HG02763 (cell line): Measurements from ENCODE around the gene PJVK.
"Not testable (repeated sequence)": the region's sequence is repeated elsewhere in the genome, so short reads cannot be mapped to it uniquely, and the experiment has no call there.

Experiments used
- ATAC-seq: cut with Tn5 transposase; IDR thresholded peaks from one replicate; pipeline ENCODE4 v1.9.1; 2021; ENCODE audit warnings: mild to moderate bottlenecking, moderate library complexity; ENCODE audit not compliant: unreplicated experiment

The PJVK gene, protein sequence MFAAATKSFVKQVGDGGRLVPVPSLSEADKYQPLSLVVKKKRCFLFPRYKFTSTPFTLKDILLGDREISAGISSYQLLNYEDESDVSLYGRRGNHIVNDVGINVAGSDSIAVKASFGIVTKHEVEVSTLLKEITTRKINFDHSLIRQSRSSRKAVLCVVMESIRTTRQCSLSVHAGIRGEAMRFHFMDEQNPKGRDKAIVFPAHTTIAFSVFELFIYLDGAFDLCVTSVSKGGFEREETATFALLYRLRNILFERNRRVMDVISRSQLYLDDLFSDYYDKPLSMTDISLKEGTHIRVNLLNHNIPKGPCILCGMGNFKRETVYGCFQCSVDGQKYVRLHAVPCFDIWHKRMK

DNA sequence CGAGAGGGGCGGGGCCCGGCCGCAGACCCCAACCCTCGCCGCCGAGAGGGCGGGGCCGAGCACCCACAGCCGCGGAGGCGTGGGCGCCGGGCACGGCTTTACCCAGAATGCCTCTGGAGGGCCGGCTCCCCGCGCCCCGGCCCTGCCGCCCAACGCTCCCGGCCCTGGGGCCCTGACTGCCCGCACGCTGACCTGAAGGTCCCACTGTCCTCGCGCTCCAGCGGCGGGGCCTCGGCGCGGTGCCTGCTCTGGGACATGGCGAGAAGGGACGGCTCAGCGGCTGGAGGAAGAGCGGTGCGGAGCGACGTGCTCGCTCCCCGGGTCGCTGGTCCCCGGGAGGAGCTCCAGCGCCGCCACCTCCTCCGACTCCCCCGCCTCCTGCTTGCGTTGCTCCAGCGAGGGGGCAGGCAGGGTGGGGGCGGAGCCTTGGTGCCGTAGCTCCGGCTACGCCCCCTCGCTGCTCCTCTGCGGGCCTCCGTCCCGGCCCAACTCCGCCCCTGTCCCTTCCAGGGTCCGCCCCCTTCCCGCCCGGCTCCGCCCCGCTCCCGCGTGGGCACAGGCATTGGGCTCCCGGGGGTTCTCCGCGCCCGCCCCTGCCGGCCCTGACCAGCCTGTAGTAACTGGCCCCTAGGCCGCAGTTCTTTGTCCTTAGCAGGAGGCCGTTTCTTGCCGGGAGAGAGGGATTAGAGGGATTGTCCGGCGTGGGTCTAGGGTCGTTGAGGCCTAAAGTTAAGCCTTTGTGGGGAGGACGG lies at the start of gene PJVK, which contains the start of gene PRKRA:
PJVK (plus strand) TSS at position 605 of the 752 bp plus-strand sequence. CDS start 2,032 bp downstream, outside the sequence.
PRKRA (minus strand) TSS at position 402 of the 752 bp plus-strand sequence; CDS start at position 257, 145 bp downstream.
- ATAC-seq, result peak; percentile 83

DNA sequence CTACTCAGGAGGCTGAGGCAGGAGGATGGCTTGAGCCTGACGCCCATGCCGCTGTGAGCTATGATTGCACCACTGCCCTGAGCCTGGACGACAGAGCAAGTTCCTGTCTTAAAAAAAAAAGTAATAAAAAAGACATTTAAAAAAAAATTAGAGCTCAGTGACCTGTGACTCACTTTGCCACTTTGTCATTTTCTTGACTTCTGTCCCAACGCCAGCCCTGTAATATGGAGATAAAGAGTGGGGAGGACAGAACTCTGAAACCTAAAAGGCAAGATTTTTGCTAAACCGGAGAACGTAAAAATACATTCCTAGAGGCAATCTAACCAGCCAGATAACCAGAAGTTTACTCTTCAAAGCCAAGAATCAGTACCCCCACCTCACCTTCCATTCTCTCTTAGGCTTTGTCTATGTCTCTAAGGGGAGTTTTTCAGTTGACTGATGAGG lies 49.2 kb upstream of the PJVK start:
- no peak for ATAC-seq

DNA sequence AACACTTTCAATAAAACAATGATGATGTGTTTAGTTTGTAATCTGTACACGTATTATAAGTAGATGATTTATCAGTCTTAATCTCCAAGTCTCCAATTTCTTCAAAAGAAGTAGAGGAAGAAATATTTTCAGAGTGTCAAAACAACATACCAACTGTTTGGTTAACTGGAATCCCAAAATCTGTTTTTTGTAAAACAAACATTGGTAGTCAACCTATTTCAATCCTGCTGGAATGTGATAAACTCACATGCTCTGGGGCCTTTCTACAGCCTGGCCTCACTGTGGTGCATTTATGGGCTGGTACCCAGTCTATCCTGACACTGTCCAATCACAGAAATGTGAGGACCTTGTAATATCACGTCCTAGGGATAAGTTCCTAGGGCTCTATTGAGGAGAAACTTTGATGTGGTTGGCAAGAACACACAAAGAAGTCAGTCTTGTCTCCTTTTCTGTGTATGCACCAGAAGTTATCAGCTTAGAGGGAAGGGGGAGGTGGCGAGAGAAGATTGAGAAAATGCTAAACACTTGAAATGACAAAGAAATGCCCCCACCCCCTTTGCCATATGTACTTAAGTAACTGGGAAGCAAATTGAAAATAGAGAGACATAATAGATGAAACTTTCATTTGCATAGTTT lies 47.4 kb upstream of the PJVK start:
- peak; percentile 28 for ATAC-seq

DNA sequence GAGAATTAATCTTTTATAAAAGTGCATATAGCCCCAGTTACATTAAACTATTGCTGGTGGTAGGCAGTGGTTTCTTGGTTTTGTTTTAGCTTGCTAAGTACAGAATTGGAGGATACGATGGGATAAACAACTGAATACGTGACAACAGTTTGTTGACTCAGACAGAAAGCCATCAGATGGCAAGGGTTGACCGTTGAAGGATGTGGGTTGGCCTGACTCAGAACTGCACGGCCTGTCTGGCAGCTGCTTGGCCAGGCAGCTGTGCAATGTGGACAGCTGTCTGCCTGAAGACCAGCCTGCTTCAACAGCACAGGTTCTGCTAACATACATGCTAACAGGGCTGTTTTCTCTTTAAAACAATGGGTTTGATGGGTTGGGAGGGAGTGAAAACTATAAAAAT lies 46.8 kb upstream of the PJVK start:
- peak; percentile 100 for ATAC-seq

DNA sequence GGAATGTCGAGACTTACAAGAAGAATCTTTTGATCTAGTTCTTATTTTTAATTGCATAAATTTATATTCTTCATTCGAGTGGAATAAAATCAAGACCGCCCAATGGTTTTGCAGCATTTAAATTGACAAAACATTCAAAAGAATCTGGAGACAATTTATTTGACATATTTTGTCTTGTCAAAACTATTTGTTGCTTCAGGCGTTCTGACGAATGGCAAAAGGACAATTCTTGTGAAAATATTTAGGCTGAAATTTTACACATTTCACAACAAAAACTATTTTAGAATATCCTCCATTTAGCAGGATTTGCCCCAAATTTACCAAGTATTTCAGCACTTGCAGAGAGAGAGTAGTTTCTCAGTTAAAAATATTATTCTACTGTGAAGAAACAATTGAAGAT lies 41.9 kb upstream of the PJVK start:
- ATAC-seq, result no peak

DNA sequence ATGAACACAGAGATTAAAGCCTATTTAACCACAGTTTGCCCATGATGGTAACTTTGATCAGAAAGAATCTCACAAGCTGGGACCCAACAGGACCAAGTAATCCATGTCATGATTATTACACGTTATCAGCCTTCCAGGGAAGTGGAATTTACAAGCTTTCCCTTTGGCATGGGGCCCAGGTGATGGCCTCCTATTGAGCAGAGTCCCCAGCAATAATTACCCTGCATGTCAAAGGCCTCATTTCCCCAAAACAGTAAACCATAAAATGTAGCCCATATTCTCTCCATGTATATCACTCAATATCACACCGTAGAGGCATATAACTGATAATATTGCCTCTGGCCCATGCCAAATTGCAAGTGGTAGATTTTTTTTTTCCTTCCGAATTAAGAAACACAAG lies 39.1 kb upstream of the PJVK start:
- ATAC-seq, result no peak

DNA sequence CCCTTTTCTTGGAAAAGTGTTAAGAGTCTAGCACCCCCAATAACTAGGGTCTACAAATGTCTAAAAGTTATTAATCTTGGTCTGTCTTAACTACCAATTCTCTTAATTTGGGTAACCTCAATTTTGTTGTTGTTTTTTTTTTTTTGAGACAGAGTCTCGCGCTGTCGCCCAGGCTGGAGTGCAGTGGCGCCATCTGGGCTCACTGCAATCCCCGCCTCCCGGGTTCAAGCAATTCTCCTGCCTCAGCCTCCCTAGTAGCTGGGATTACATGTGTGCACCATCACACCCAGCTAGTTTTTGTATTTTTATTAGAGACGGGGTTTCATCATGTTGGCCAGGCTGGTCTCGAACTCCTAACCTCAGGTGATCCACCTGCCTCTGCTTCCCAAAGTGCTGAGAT lies 38.7 kb upstream of the PJVK start:
- ATAC-seq, result not testable (repeated sequence)

DNA sequence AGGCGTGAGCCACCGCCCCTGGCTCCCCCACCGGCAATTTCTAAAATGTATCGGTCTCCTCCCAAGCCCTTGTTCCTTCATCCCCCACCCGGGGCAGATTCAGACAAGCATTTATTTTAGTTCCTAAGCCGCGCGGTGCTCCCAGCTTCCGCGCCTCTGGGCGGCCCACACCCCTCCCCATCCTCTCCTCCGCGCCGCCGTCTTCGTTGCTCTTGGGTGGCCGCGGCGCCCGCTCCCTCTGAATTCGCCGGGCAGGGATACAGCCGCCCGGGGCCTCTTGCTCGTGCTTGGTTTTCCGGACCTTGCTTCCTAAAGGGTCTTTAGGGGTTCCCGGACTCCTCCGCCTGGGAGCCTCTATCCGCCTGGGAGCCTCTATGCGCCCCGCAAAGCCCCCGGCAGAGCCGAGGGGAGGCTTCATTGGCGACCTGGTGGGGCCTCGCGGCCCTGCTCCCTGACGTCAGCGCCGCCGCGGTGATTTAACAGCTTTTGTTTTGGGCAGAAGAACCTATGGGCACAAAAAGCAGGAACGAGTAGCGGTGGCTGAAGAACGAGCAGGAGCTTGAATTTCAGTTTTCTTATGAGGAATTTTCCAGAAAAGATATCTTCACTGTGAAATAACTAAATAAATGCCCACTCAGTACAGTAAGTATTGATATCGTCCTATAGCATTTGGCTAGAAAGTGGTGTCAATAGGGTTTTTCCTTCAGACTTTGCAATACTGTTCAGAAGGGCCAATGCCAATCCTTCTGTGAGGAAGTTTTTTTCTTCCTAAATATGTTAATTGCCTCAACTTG lies 37.5 kb upstream of the PJVK start:
- ATAC-seq, result peak; percentile 76

DNA sequence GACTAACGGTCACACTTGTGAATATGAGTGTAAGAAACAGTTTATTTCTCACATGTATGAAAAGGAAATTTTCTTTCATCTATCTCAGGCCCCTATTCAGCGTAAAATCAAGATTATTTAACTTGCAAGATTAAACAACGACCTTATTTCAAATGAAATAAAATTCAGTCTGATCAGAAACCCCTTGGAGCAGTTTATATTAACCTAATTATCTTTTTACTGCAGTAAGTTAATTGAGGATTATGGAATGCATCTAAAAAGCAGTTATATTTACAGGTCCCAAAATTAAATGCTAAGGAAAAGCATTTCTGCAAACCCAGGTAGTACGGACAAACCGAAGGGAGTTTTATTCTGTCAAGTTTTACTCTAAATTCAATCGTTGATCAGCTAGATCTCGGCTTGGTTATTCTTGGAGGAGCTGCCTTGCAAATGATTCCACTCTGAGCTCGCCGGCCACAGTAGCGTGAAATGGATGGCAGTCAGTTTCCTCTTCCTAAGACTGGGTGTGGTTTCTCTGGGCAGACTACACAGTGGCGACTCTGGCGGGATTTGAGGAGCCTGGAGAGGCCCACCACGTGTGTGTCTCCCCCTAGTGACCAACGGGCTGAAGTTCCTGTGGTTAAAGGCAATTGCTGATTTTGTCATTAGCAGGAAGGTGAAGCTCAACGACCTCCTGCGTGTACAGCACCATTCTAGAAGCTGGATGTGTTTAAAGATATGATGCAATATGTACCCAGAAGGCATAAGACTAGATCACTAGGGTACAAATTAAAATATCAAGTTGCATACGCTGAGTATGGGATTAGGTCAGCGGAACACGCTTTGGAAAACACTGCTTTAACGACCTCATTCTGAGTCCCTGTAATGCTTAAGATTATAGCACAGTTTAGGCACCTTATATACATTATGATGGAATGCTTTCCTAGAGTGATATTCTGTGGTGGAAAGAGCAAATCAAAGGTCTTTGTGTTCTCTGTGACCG lies 36.6 kb upstream of the PJVK start:
- ATAC-seq, result peak; percentile 81

DNA sequence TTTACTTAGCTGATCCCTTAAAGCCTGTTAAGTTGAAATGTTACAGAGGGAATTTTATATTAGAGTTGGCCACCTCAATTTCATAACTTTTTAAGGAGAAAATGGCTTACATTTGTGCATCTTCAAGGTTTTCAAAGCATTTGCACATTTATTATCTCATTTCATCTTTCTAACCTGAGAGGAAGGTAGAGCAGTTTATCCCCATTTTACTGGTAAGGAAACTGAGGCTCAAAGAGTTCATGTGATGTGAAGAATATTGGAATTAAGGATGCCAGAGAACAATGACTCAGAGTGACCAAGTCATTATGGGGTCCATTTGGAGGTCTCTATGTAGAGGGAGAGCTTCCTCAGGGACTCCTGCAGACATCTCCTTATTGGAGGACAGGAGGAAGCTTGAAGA lies 35.2 kb upstream of the PJVK start:
- no peak for ATAC-seq

DNA sequence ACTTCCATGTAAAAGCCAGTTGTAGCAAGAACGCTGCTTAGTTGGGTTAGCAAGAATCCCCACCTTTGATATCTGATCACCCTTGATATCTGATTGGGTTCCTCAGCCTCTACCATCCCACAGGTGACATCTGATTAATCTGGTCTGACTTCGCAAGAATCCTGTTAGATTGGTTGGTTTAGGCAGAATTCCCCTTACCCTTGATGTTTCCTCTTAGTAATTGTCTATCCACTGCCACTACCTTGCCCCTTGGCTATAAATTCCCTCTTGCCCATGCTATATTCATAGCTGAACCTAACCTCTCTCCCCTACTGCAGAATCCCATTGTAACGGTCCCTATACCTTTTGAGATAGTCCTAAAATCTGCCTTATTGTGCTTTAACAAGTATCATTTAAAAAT lies 33.3 kb upstream of the PJVK start:
- ATAC-seq, result no peak

DNA sequence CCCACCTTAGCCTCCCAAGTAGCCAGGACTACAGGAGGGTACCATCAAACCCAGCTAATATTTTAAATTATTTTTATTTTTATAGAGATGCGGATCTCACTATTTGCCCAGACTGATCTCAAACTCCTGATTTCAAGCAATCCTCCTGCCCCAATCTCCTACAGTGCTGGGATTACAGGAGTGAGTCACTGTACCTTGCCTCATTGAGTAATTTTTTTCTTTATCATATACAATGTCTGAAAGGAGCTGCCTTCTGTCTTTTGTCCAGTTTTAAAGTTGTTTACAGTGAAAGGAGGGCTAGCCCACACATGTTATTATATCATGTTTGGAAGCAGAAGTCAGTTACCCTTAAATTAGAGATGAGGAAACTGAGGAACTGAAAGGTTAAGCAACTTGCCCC lies 32.8 kb upstream of the PJVK start:
- no peak for ATAC-seq

DNA sequence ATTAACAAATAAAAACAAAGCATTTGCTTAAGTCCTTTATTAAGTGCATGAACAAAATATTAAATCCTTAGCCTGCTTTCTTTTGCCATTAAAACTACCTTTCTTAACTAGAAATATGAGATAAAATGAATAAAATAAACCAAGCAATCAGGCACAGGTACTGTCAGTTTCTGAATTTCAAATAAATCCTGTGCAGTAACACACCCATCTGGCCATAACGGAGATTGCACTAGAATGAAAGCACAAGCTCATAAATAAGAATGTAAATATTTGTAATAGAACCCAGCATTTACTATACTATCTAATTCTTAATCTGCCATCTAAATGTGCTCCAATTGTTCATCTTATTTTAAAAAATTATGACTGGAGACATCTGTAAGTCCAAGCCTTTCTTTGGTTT lies 32.1 kb upstream of the PJVK start:
- ATAC-seq, result no peak

DNA sequence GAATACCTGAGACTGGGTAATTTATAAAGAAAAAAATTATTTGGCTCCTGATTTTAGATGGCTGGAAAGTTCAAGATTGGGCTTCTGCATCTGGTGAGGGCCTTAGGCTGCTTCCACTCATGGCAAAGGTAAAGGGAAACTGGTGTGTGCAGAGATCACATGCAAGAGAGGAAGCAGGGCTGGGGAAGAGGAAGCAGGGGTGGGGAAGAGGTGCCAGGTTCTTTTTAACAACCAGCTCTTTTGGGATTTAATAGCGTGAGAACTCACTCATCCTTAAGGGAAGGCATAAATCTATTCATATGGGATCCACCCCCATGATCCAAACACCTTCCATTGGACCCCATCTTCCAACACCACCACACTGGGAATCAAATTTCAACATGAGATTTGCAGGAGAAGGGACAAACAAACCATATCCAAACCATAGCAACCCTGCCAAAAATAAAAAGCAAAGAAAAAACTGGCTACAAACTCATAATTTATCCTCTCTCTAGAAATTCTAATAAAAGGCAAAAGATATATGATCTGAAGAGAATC lies 30.6 kb upstream of the PJVK start:
- no peak for ATAC-seq

DNA sequence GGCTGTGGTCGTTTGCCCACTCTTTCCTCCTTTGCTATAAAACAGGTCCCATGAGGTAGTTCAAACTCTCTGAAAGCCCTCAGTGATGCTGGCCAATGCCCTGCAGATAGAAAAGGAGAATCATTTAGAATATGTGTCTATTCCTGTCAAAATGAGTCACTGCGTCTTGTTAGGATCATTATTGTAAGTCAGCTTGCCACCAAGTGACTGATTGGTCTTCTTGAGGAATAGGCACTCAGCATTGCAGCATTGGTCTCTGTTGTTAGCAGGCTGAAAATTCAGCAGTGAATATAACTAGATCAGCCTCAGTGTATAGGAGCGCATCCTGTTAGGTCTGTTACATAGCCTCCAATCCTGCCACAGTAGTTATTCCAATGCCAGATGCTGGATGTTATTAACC lies 29.1 kb upstream of the PJVK start:
- ATAC-seq, result no peak

DNA sequence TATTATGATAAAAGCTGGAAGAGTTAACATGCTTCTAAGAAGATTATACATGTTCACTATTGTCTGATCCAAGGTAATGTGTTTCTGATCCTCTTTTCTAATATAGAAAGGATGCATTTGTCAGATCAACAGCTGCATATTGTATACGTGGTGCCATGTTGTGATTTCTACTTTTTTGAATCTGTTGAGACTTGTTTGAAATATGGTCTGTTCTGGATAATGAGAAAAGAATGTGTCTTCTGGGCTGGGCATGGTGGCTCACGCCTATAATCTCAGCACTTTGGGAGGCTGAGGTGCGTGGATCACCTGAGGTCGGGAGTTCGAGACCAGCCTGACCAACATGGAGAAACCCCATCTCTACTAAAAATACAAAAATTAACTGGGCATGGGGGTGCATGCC lies 27.4 kb upstream of the PJVK start:
- ATAC-seq, result not testable (repeated sequence)

DNA sequence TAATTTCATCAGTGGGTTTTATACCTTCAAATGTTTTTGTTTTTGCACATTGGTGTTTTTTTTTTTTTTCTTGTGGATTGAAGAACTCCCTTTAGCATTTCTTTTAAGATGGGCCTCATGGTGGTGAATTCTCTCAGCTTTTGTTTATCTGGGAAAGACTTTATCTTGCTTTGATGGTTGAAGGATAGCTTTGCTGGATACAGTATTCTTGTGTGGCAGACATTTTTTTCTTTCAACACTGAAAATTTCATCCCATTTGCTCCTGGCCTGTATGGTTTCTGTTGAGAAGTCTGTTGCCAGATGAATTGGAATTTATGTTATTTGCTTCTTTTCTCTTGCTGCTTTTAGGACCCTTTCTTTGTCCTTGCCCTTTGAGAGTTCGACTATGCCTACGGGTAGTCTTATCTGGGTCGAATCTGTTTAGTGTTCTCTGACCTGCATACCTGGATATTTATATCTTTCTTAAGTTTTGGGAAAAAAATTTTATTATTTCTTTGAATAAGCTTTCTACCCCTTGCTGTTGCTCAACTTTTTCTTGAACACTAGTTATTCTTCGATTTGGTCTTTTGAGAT lies 25.8 kb upstream of the PJVK start:
- no peak for ATAC-seq

DNA sequence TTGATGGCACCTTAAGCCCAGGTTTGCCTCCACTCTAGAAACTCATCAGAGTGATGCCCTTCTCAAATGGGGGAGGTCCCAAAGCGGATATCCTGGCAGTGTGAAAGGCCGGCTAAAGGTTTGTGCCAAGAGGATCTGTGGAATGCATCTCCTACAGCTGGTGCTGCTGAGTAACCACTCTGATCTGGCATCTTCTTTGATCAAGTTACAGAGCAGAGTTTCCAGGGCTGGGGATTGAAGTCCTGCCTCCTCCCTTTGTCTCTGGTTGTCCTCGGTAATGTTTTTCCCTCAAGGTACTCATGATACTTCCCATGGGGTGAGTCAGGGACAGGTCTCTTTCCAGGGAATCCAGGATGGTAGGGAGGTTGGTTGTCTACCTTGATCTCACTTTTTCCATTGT lies 24.8 kb upstream of the PJVK start:
- ATAC-seq, result no peak

DNA sequence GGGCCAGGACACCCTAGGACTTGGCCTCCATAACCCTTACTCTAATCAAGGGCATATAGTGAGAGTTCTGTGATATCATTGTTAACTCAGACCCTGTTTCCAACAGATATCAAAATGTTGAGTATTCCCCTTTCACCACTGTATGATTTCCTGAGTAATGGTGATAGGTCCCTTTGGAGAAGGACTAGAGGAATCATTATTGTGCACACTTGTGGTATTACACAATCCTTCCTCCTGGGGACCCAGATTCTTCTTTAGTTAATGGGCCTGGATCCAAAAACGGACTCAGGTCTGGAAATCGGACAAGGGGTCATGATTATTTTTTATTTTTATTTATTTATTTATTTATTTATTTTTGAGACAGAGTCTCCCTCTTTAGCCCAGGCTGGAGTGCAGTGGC lies 23.7 kb upstream of the PJVK start:
- ATAC-seq, result no peak
